ENCODE measurements around the gene CD7. TPM values are rescaled to one million over a fixed set of nuclear protein-coding genes. Genes with fewer than 3 reads are reported as not detected.

Gene CD7
- total RNA-seq, 2 experiments from 2014 or later = 289 to 292 TPM

GRCh38 chr17:82334204-82334621, 16.8 kb upstream of the CD7 start:
- Mint-ChIP-seq H3K27ac (no peak overlapping the region), H3K4me1 (ENCODE audit: low read depth) (peaks cover 29% of the 10 kb centered on the region), H3K27me3 (peaks cover 7% of the 10 kb centered on the region), H3K9me3 (no peaks in the 10 kb centered on the region), H3K4me3 (peak overlapping the region; percentile 52), H3K36me3 (ENCODE audit: low read depth) (no peaks in the 10 kb centered on the region)
- intact Hi-C loops (cut with micrococcal nuclease) = no loop called here
- no peak for TF ChIP-seq CTCF (IDR thresholded peaks at IDR 0.05)
- ChIA-PET POLR2A (interaction anchor here (0.7 to 2.9 kb wide), 7 partner anchors 10 to 116 kb away, joined by 3 to 14 read pairs (median 3); partner anchors contain the start of gene CD7), CTCF (interaction anchor here (1.0 to 1.8 kb wide), 5 partner anchors 12 to 208 kb away, joined by 3 to 4 read pairs (median 3); no protein-coding TSS in a partner anchor)
- DNase-seq = no peak
- no peak for ATAC-seq

- H3K27ac Mint-ChIP-seq = no peak within 1 kb of the TSS
- no peak for DNase-seq
- intact Hi-C loops (cut with micrococcal nuclease) = no loop called here
These were observed 16.1 kb upstream of the CD7 start, which contains the start of gene SECTM1 for GRCh38 chr17:82333279-82334171. SECTM1 (minus strand) TSS chr17:82333766; CDS start chr17:82327240, 6,526 bp downstream.

GRCh38 chr17:82332669-82333278, 15.4 kb upstream of the CD7 start:
- Mint-ChIP-seq H3K4me3 (peak overlapping the region; percentile 63), H3K27me3 (peaks cover 7% of the 10 kb centered on the region), H3K4me1 (ENCODE audit: low read depth) (peaks cover 23% of the 10 kb centered on the region), H3K27ac (no peak overlapping the region), H3K36me3 (ENCODE audit: low read depth) (no peaks in the 10 kb centered on the region), H3K9me3 (no peaks in the 10 kb centered on the region)
- DNase-seq = peak; percentile 42
- CTCF ChIA-PET = interaction anchor here (1.0 to 1.8 kb wide), 6 partner anchors 9 to 206 kb away, joined by 3 to 9 read pairs (median 3); no protein-coding TSS in a partner anchor
- intact Hi-C loops (cut with micrococcal nuclease) = no loop called here
- POLR2A ChIA-PET = interaction anchor here (0.7 to 2.9 kb wide), 6 partner anchors 11 to 117 kb away, joined by 3 to 14 read pairs (median 5); no protein-coding TSS in a partner anchor
- peak; percentile 32 for ATAC-seq
- no peak for TF ChIP-seq CTCF (IDR thresholded peaks at IDR 0.05)

More at GRCh38 chr17:82333279-82334171, 16.1 kb upstream of the CD7 start, which contains the start of gene SECTM1:
- Mint-ChIP-seq H3K27me3 (peaks cover 7% of the 10 kb centered on the region), H3K4me1 (ENCODE audit: low read depth) (peaks cover 23% of the 10 kb centered on the region), H3K9me3 (no peaks in the 10 kb centered on the region), H3K4me3 (peak within 1 kb of the TSS; percentile 63), H3K36me3 (ENCODE audit: low read depth) (no peaks in the 10 kb centered on the region)
- no peak for TF ChIP-seq CTCF (IDR thresholded peaks at IDR 0.05)
- ChIA-PET POLR2A (interaction anchor here (0.8 to 2.9 kb wide), 7 partner anchors 11 to 116 kb away, joined by 3 to 14 read pairs (median 3); partner anchors contain the start of gene CD7), CTCF (interaction anchor here (1.0 to 1.8 kb wide), 6 partner anchors 9 to 207 kb away, joined by 3 to 9 read pairs (median 3); no protein-coding TSS in a partner anchor)
- ATAC-seq = peak; percentile 44

- H3K4me3 Mint-ChIP-seq = no peak overlapping the region
- H3K36me3 Mint-ChIP-seq (ENCODE audit: low read depth) = no peaks in the 10 kb centered on the region
- CTCF ChIA-PET = interaction anchor here (2.6 kb wide), 1 partner anchor 11 kb away, joined by 8 read pairs; no protein-coding TSS in a partner anchor
- H3K9me3 Mint-ChIP-seq = no peaks in the 10 kb centered on the region
- peaks cover 7% of the 10 kb centered on the region for H3K27me3 Mint-ChIP-seq
- DNase-seq (no peak), ATAC-seq (no peak)
- POLR2A ChIA-PET = interaction anchor here (0.7 to 2.9 kb wide), 4 partner anchors 10 to 49 kb away, joined by 3 to 14 read pairs (median 6); no protein-coding TSS in a partner anchor
- intact Hi-C loops (cut with micrococcal nuclease) = no loop called here
- TF ChIP-seq CTCF (IDR thresholded peaks at IDR 0.05) = no peak
- H3K27ac Mint-ChIP-seq = no peak overlapping the region
- H3K4me1 Mint-ChIP-seq (ENCODE audit: low read depth) = peaks cover 22% of the 10 kb centered on the region
These were observed 14.0 kb upstream of the CD7 start for GRCh38 chr17:82331345-82331939.
